ENCODE data around the gene COBL.

GRCh38 chr7:51033727-51034520 lies 282.7 kb downstream of the COBL start:
- TF ChIP-seq CTCF (IDR thresholded peaks at IDR 0.05) (no peak), POLR2AphosphoS5 (IDR thresholded peaks at IDR 0.05; ENCODE audit: low read depth, low read length) (no peak), REST (IDR thresholded peaks at IDR 0.05; ENCODE audit: insufficient read depth in 1 of 2, low read depth in 2 of 2, low read length in 1 of 2) (no peak), TCF7L2 (IDR thresholded peaks at IDR 0.05; ENCODE audit: low read depth, low read length) (no peak), SIN3A (IDR thresholded peaks at IDR 0.05; ENCODE audit: borderline replicate concordance, insufficient read depth, low read depth, low read length) (no peak)
